Astrocyte of the spinal cord (primary cell): ENCODE results near the gene LRRK1.

Source experiments
- DNase-seq: peaks from one replicate; pipeline ENCODE4 v3.0.0; 2011; ENCODE audit warnings: low read depth, low spot score
- H3K4me3 ChIP-seq: 2 replicates; pipeline ENCODE4 v1.5.1; 2011; ENCODE audit warnings: low read depth, mild to moderate bottlenecking, low read length, moderate library complexity
- CTCF ChIP-seq: IDR thresholded peaks from 2 replicates; pipeline ENCODE4 v1.5.1; 2012; ENCODE audit warnings: low read depth, mild to moderate bottlenecking, low read length, inconsistent platforms
- in situ Hi-C: cut with HindIII; loops from 2 replicates; pipeline ENCODE4 v1.10.0; 2017; ENCODE audit warnings: low sequenced_read_pairs

The LRRK1 gene

GRCh38 chr15:101119181-101119580 lies 200.0 kb downstream of the LRRK1 start:
- no peak for TF ChIP-seq CTCF
- in situ Hi-C loops = no loop called here

More at GRCh38 chr15:101119181-101119580, 200.0 kb downstream of the LRRK1 start:
- H3K4me3 ChIP-seq = no peak overlapping the region
- no peak for DNase-seq
